Parathyroid adenoma (tissue), 2 donors: ENCODE results near the gene GPR158.

Experiments
- H2AFZ ChIP-seq: fragments of 300-600 bp; sonication (generic); one replicate; pipeline ENCODE4 v1.7.0; 2017; ENCODE audit warnings: antibody characterized with exemption, mild to moderate bottlenecking
- H3K27ac ChIP-seq: fragments of 300-600 bp; sonication (generic); one replicate; pipeline ENCODE4 v1.7.0; 2017
- H3K27me3 ChIP-seq: fragments of 300-600 bp; sonication (generic); one replicate; pipeline ENCODE4 v1.7.0; 2017; ENCODE audit warnings: low read length; ENCODE audit not compliant: control insufficient read depth, insufficient read depth
- H3K36me3 ChIP-seq: fragments of 300-600 bp; sonication (generic); one replicate; pipeline ENCODE4 v1.7.0; 2017; ENCODE audit warnings: low read length; ENCODE audit not compliant: control insufficient read depth, insufficient read depth
- H3K4me1 ChIP-seq: fragments of 300-600 bp; sonication (generic); one replicate; pipeline ENCODE4 v1.7.0; 2017; ENCODE audit warnings: control low read depth
- H3K4me2 ChIP-seq: fragments of 300-600 bp; sonication (generic); one replicate; pipeline ENCODE4 v1.7.0; 2017; ENCODE audit warnings: low read length
- H3K4me3 ChIP-seq: fragments of 300-600 bp; sonication (generic); one replicate; pipeline ENCODE4 v1.7.0; 2017; ENCODE audit warnings: low read depth, low read length
- H3K79me2 ChIP-seq: fragments of 300-600 bp; sonication (generic); one replicate; pipeline ENCODE4 v1.7.0; 2017; ENCODE audit warnings: control low read depth
- H3K9ac ChIP-seq: fragments of 300-600 bp; sonication (generic); one replicate; pipeline ENCODE4 v1.7.0; 2017; ENCODE audit warnings: mild to moderate bottlenecking
- H3K9me3 ChIP-seq: fragments of 300-600 bp; sonication (generic); one replicate; pipeline ENCODE4 v1.7.0; 2017; ENCODE audit warnings: low read length; ENCODE audit not compliant: control insufficient read depth
- TF ChIP-seq, protein P1 (sequence below): fragments of 300-600 bp; sonication (generic); IDR thresholded peaks from one replicate; pipeline ENCODE4 v1.7.0; 2017; ENCODE audit warnings: antibody characterized with exemption, mild to moderate bottlenecking
- donor health status: primary hyperparathyroidism.

The GPR158 gene

GRCh38 chr10:25614652-25615051 is 439.9 kb downstream of the GPR158 start:
- no peak overlapping the region for H2AFZ ChIP-seq
- H3K4me2 ChIP-seq = no peak overlapping the region
- no peak overlapping the region for H3K9ac ChIP-seq
- no peaks in the 10 kb centered on the region for H3K79me2 ChIP-seq
- peaks cover 3% of the 10 kb centered on the region for H3K4me1 ChIP-seq
- no peaks in the 10 kb centered on the region for H3K9me3 ChIP-seq
- H3K36me3 ChIP-seq = no peaks in the 10 kb centered on the region
- TF ChIP-seq, protein P1, sequence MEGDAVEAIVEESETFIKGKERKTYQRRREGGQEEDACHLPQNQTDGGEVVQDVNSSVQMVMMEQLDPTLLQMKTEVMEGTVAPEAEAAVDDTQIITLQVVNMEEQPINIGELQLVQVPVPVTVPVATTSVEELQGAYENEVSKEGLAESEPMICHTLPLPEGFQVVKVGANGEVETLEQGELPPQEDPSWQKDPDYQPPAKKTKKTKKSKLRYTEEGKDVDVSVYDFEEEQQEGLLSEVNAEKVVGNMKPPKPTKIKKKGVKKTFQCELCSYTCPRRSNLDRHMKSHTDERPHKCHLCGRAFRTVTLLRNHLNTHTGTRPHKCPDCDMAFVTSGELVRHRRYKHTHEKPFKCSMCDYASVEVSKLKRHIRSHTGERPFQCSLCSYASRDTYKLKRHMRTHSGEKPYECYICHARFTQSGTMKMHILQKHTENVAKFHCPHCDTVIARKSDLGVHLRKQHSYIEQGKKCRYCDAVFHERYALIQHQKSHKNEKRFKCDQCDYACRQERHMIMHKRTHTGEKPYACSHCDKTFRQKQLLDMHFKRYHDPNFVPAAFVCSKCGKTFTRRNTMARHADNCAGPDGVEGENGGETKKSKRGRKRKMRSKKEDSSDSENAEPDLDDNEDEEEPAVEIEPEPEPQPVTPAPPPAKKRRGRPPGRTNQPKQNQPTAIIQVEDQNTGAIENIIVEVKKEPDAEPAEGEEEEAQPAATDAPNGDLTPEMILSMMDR = no peak
- H3K4me3 ChIP-seq = no peak overlapping the region
- no peaks in the 10 kb centered on the region for H3K27me3 ChIP-seq
- no peak overlapping the region for H3K27ac ChIP-seq

DNA sequence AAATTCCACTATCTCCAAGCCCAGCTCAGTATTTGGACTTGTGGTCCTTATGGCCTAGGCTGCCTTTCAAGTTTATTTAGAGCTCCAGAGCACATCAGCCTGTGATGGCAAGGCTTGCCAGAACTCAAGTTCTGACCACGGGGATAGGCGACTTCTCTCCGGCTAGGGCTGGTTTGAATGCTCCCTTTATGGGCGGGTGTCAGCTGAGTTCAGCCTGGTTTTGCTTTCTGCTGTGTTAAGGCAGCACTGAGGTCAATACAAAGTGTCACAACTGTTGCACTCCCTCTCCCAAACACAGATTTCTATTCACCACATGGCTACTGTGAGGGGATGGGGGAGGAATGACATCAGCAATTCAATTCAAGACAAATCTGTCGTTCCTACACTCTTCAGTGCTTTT is 441.1 kb downstream of the GPR158 start:
- H3K27me3 ChIP-seq = no peaks in the 10 kb centered on the region
- H3K4me3 ChIP-seq = no peak overlapping the region
- H3K9ac ChIP-seq = no peak overlapping the region
- no peaks in the 10 kb centered on the region for H3K9me3 ChIP-seq
- H3K79me2 ChIP-seq = no peaks in the 10 kb centered on the region
- H3K27ac ChIP-seq = no peak overlapping the region
- no peak overlapping the region for H2AFZ ChIP-seq
- TF ChIP-seq, protein P1 = no peak
- H3K36me3 ChIP-seq = no peaks in the 10 kb centered on the region
- H3K4me1 ChIP-seq = peaks cover 3% of the 10 kb centered on the region
- no peak overlapping the region for H3K4me2 ChIP-seq

DNA sequence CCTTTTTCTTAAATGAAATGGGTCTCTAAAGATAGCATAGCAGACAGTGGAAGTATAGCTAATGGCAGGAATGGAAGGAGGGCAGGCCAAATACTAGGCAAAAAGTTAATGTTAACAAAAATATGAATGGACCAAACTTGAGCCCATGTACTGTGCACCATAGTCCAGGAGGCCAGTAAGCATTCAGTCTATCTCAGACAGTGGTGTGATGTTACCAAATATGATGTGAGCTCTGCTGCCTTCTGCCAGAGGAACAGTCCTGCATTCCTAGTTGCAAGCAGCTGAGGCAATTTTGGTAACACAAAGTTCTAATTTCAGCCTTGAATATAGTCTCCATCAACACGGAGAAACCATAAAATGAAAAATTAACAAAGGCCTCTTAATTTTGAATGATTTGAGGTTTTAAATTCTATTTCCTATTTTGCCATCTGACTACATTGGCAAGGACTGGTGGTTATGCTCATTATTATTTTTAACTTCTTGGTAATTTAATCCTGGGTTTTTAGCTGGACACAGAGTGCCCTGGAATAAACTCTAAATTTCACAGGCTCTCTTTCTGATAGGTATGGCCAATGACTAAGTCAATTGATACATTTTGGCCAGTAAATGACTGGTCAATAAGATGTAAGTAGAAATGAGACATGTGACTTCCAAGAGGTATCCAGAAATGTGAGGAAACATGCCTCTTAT is 442.2 kb downstream of the GPR158 start:
- Histone ChIP-seq H2AFZ (no peak overlapping the region), H3K4me2 (no peak overlapping the region), H3K9ac (no peak overlapping the region), H3K4me3 (no peak overlapping the region), H3K9me3 (no peaks in the 10 kb centered on the region), H3K27ac (no peak overlapping the region), H3K4me1 (peaks cover 3% of the 10 kb centered on the region), H3K79me2 (no peaks in the 10 kb centered on the region), H3K27me3 (no peaks in the 10 kb centered on the region), H3K36me3 (no peaks in the 10 kb centered on the region)
- TF ChIP-seq, protein P1 = no peak

- Histone ChIP-seq H3K36me3 (no peaks in the 10 kb centered on the region), H3K27me3 (no peaks in the 10 kb centered on the region), H3K4me1 (no peaks in the 10 kb centered on the region), H3K4me2 (no peak overlapping the region), H3K79me2 (no peaks in the 10 kb centered on the region), H2AFZ (no peak overlapping the region), H3K9me3 (no peaks in the 10 kb centered on the region), H3K4me3 (no peak overlapping the region), H3K9ac (no peak overlapping the region), H3K27ac (no peak overlapping the region)
- TF ChIP-seq, protein P1 = no peak
Observed at GRCh38 chr10:25627606-25628005, 452.8 kb downstream of the GPR158 start.

GRCh38 chr10:25629333-25629732 is 454.5 kb downstream of the GPR158 start:
- Histone ChIP-seq H3K4me1 (no peaks in the 10 kb centered on the region), H2AFZ (no peak overlapping the region), H3K9ac (no peak overlapping the region), H3K79me2 (no peaks in the 10 kb centered on the region), H3K27me3 (no peaks in the 10 kb centered on the region), H3K36me3 (no peaks in the 10 kb centered on the region), H3K9me3 (no peaks in the 10 kb centered on the region), H3K4me3 (no peak overlapping the region), H3K27ac (no peak overlapping the region), H3K4me2 (no peak overlapping the region)
- TF ChIP-seq, protein P1 = no peak
